Measurements from ENCODE around the gene MSN.

Gene MSN

DNA sequence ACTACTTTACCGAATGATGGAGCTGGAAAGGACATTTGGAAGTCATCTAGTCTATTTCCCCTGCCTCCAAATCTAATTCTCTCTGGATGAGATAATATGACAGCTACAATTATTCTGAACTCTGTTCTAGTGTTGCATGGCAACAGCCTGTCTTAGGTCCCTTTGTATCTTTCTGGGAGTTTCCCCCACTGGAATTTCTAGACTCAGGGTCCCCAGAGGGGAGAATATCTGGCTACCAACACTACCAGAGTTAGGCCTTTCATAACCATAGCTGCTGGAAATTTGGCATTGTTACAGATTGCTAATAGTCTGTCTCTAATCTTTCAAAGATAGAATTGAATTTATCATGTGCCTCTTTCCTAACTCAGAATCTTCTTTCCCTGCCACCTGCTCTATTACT lies 4.5 kb downstream of the MSN start:
- Histone ChIP-seq H4K20me1 (ENCODE audit: insufficient read depth, low read length) (no peaks in the 10 kb centered on the region), H3K27ac (ENCODE audit: low read depth, low read length, poor library complexity, severe bottlenecking) (no peak overlapping the region), H3K4me3 (ENCODE audit: low read depth, low read length, poor library complexity, severe bottlenecking) (no peak overlapping the region), H3K4me1 (ENCODE audit: insufficient read depth, low read length, severe bottlenecking) (peaks cover 52% of the 10 kb centered on the region), H2AFZ (ENCODE audit: low read length) (no peak overlapping the region), H3F3A (ENCODE audit: insufficient read depth, low read length) (no peaks in the 10 kb centered on the region), H3K27me3 (ENCODE audit: insufficient read depth, low read length) (no peaks in the 10 kb centered on the region), H3K4me2 (ENCODE audit: low read length) (peak overlapping the region; percentile 44; the same call in 1 of the 2 replicates), H3K36me3 (ENCODE audit: insufficient read depth, low read length) (peaks cover 9% of the 10 kb centered on the region), H3K9ac (ENCODE audit: low read length) (no peak overlapping the region), H3K79me2 (ENCODE audit: insufficient read depth, low read length) (peaks cover 79% of the 10 kb centered on the region), H3K9me2 (ENCODE audit: low read depth, low read length) (no peaks in the 10 kb centered on the region), H3K9me3 (ENCODE audit: low read length) (no peaks in the 10 kb centered on the region)
- TF ChIP-seq EZH2 (IDR thresholded peaks at IDR 0.05; ENCODE audit: borderline replicate concordance, low read length): no peak
- TF ChIP-seq, protein P1, sequence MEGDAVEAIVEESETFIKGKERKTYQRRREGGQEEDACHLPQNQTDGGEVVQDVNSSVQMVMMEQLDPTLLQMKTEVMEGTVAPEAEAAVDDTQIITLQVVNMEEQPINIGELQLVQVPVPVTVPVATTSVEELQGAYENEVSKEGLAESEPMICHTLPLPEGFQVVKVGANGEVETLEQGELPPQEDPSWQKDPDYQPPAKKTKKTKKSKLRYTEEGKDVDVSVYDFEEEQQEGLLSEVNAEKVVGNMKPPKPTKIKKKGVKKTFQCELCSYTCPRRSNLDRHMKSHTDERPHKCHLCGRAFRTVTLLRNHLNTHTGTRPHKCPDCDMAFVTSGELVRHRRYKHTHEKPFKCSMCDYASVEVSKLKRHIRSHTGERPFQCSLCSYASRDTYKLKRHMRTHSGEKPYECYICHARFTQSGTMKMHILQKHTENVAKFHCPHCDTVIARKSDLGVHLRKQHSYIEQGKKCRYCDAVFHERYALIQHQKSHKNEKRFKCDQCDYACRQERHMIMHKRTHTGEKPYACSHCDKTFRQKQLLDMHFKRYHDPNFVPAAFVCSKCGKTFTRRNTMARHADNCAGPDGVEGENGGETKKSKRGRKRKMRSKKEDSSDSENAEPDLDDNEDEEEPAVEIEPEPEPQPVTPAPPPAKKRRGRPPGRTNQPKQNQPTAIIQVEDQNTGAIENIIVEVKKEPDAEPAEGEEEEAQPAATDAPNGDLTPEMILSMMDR (IDR thresholded peaks at IDR 0.05; ENCODE audit: low read length): no peak

DNA sequence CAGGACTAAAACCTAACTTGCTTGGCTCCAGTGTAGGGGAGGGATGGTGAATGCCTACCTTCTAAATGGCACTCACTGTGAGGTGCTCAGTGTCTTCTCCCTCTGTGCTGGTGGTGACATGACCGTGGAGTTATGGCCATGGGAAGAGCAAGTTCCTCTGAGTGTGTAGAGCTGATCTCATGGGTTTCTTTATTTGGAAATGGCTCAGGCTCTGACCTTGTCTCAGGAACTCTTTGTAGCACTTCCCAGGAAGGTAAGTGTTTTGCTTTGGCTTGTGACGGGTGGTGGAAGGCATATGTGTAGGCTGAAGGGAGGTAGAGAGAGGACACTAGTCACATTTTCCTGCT lies 6.4 kb downstream of the MSN start:
- Histone ChIP-seq H3K9me2 (ENCODE audit: low read depth, low read length) (no peaks in the 10 kb centered on the region), H3K9me3 (ENCODE audit: low read length) (no peaks in the 10 kb centered on the region), H3K27ac (ENCODE audit: low read depth, low read length, poor library complexity, severe bottlenecking) (no peak overlapping the region), H2AFZ (ENCODE audit: low read length) (no peak overlapping the region), H3K4me1 (ENCODE audit: insufficient read depth, low read length, severe bottlenecking) (peaks cover 63% of the 10 kb centered on the region), H3K36me3 (ENCODE audit: insufficient read depth, low read length) (peaks cover 9% of the 10 kb centered on the region), H3F3A (ENCODE audit: insufficient read depth, low read length) (no peaks in the 10 kb centered on the region), H3K4me2 (ENCODE audit: low read length) (peak overlapping the region; percentile 16; the same call in 1 of the 2 replicates), H3K4me3 (ENCODE audit: low read depth, low read length, poor library complexity, severe bottlenecking) (no peak overlapping the region), H3K9ac (ENCODE audit: low read length) (no peak overlapping the region), H4K20me1 (ENCODE audit: insufficient read depth, low read length) (no peaks in the 10 kb centered on the region), H3K79me2 (ENCODE audit: insufficient read depth, low read length) (peaks cover 78% of the 10 kb centered on the region), H3K27me3 (ENCODE audit: insufficient read depth, low read length) (no peaks in the 10 kb centered on the region)
- TF ChIP-seq EZH2 (IDR thresholded peaks at IDR 0.05; ENCODE audit: borderline replicate concordance, low read length): no peak
- TF ChIP-seq, protein P1 (IDR thresholded peaks at IDR 0.05; ENCODE audit: low read length): no peak

DNA sequence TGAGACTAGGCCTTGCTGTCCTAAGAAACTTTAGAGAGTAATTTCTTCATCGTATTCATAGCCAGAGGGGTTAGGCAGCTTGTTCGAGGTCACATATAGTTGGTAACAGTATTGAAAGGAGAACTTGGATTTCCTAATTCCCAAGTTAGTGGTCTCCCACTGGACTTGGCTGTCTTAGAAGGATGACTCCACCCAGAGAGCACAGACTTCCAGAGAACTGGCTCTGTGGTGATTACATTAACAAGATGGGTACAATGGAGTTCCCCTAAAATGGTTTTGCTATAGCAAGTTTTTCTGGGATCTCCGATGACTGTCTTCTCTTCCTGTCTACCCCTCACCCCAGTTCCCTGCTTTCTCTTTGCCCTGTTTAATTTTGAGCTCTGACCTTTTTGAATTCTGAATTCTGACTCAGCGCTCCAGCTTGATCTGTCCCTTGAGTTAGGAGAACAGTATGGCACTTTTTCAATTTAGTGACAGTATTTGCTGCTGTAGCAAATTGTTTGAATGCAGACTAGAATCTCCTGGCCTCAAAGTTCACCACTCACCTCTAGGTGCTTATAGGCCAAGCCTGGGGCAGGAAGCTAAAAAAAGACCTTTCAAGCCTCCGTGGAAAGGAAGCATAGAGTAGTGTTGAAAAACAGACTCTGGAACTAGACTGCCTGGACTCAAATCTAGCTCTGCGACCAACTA lies 6.9 kb downstream of the MSN start:
- H3K79me2 ChIP-seq (ENCODE audit: insufficient read depth, low read length): peaks cover 78% of the 10 kb centered on the region
- no peak overlapping the region for H3K4me2 ChIP-seq (ENCODE audit: low read length)
- no peaks in the 10 kb centered on the region for H3K27me3 ChIP-seq (ENCODE audit: insufficient read depth, low read length)
- H3K9me2 ChIP-seq (ENCODE audit: low read depth, low read length): no peaks in the 10 kb centered on the region
- H3K9me3 ChIP-seq (ENCODE audit: low read length): no peaks in the 10 kb centered on the region
- peaks cover 10% of the 10 kb centered on the region for H3K36me3 ChIP-seq (ENCODE audit: insufficient read depth, low read length)
- H3K4me3 ChIP-seq (ENCODE audit: low read depth, low read length, poor library complexity, severe bottlenecking): no peak overlapping the region
- peaks cover 63% of the 10 kb centered on the region for H3K4me1 ChIP-seq (ENCODE audit: insufficient read depth, low read length, severe bottlenecking)
- no peak overlapping the region for H3K27ac ChIP-seq (ENCODE audit: low read depth, low read length, poor library complexity, severe bottlenecking)
- no peaks in the 10 kb centered on the region for H3F3A ChIP-seq (ENCODE audit: insufficient read depth, low read length)
- H4K20me1 ChIP-seq (ENCODE audit: insufficient read depth, low read length): no peaks in the 10 kb centered on the region
- no peak for TF ChIP-seq EZH2 (IDR thresholded peaks at IDR 0.05; ENCODE audit: borderline replicate concordance, low read length)
- TF ChIP-seq, protein P1 (IDR thresholded peaks at IDR 0.05; ENCODE audit: low read length): no peak
- H3K9ac ChIP-seq (ENCODE audit: low read length): no peak overlapping the region
- no peak overlapping the region for H2AFZ ChIP-seq (ENCODE audit: low read length)

Measured in OCI-LY1 (cell line).